ENCODE data around the gene DNAH6.

- no peak for TF ChIP-seq ZNF70 (CRISPR knock-in tag; IDR thresholded peaks at IDR 0.05)
- TF ChIP-seq CREB5 (CRISPR knock-in tag; IDR thresholded peaks at IDR 0.05; ENCODE audit: low read depth) = no peak
- no peak for TF ChIP-seq ISL1 (CRISPR knock-in tag; IDR thresholded peaks at IDR 0.05)
- TF ChIP-seq ARNTL (CRISPR knock-in tag; IDR thresholded peaks at IDR 0.05; ENCODE audit: borderline replicate concordance, low read depth) = no peak
- TF ChIP-seq PPARA (CRISPR knock-in tag; IDR thresholded peaks at IDR 0.05; ENCODE audit: borderline replicate concordance) = no peak
- TF ChIP-seq RARB (CRISPR knock-in tag; IDR thresholded peaks at IDR 0.05) = no peak
These were observed 342.6 kb downstream of the DNAH6 start for GRCh38 chr2:84858937-84859336.

Measured in SK-N-SH treated with all-trans-retinoic acid at 6 μM for 48 hours (cell line).